HepG2 (cell line): ENCODE results near the gene KLHDC8B. TPM values are rescaled to one million over a fixed set of nuclear protein-coding genes. Genes with fewer than 3 reads are reported as not detected.
A peak's percentile ranks its signal among the peaks of the same experiment; 100 is the strongest.

Experiments used
- CBX1 ChIP-seq: IDR thresholded peaks from one replicate; pipeline ENCODE4 v1.6.1; 2016; ENCODE audit warnings: antibody characterized with exemption, low read depth
- HMGA1 ChIP-seq: sonication (generic); formaldehyde crosslinking; conservative IDR thresholded peaks from 2 replicates; pipeline ENCODE4 v1.4.0; 2020; ENCODE audit warnings: missing genetic modification reagents
- MEIS1 ChIP-seq: sonication (generic); formaldehyde crosslinking; IDR thresholded peaks from 2 replicates; pipeline ENCODE4 v1.9.0; 2021; ENCODE audit warnings: mild to moderate bottlenecking, missing genetic modification reagents, moderate library complexity, borderline replicate concordance
- MIER3 ChIP-seq: IDR thresholded peaks from 2 replicates; pipeline ENCODE4 v1.6.1; 2016; ENCODE audit warnings: missing compliant biosample characterization, borderline replicate concordance
- NFYC ChIP-seq: IDR thresholded peaks from 2 replicates; pipeline ENCODE4 v1.6.1; 2016; ENCODE audit warnings: missing genetic modification reagents, missing compliant biosample characterization
- SMYD3 ChIP-seq: sonication (generic); formaldehyde crosslinking; IDR thresholded peaks from 2 replicates; pipeline ENCODE4 v1.8.1; 2023; ENCODE audit warnings: mild to moderate bottlenecking, missing genetic modification reagents
- SNAI1 ChIP-seq: sonication (generic); formaldehyde crosslinking; IDR thresholded peaks from 2 replicates; pipeline ENCODE4 v1.5.0; 2020; ENCODE audit warnings: mild to moderate bottlenecking, missing genetic modification reagents, borderline replicate concordance
- TCF7L2 ChIP-seq: IDR thresholded peaks from 2 replicates; pipeline ENCODE4 v1.6.1; 2011; ENCODE audit warnings: mild to moderate bottlenecking, low read depth, low read length, moderate library complexity
- TSC22D2 ChIP-seq: sonication (generic); formaldehyde crosslinking; IDR thresholded peaks from 2 replicates; pipeline ENCODE4 v1.5.1; 2020; ENCODE audit warnings: missing genetic modification reagents, mild to moderate bottlenecking, borderline replicate concordance
- ZBTB20 ChIP-seq: sonication (generic); formaldehyde crosslinking; IDR thresholded peaks from 2 replicates; pipeline ENCODE4 v1.8.1; 2023; ENCODE audit warnings: missing genetic modification reagents, low read depth, mild to moderate bottlenecking, borderline replicate concordance
- ZBTB8A ChIP-seq: sonication (generic); formaldehyde crosslinking; IDR thresholded peaks from 2 replicates; pipeline ENCODE4 v1.4.0; 2020; ENCODE audit warnings: mild to moderate bottlenecking, low read depth, missing genetic modification reagents, borderline replicate concordance
- ZNF205 ChIP-seq: IDR thresholded peaks from 2 replicates; pipeline ENCODE4 v1.6.1; 2018; ENCODE audit warnings: missing biosample characterization, missing genetic modification reagents
- ZNF232 ChIP-seq: sonication (generic); formaldehyde crosslinking; IDR thresholded peaks from 2 replicates; pipeline ENCODE4 v1.4.0; 2020; ENCODE audit warnings: missing genetic modification reagents, borderline replicate concordance
- ZNF331 ChIP-seq: sonication (generic); formaldehyde crosslinking; IDR thresholded peaks from 2 replicates; pipeline ENCODE4 v1.4.0; 2020; ENCODE audit warnings: missing genetic modification reagents
- ZNF33B ChIP-seq: sonication (generic); formaldehyde crosslinking; IDR thresholded peaks from 2 replicates; pipeline ENCODE4 v1.5.1; 2020; ENCODE audit warnings: mild to moderate bottlenecking, missing genetic modification reagents
- ZNF484 ChIP-seq: sonication (generic); formaldehyde crosslinking; IDR thresholded peaks from 2 replicates; pipeline ENCODE4 v1.5.1; 2020; ENCODE audit warnings: mild to moderate bottlenecking, low read depth, missing genetic modification reagents, borderline replicate concordance
- ZNF644 ChIP-seq: IDR thresholded peaks from 2 replicates; pipeline ENCODE4 v1.6.1; 2016; ENCODE audit warnings: low read depth
- ZNF776 ChIP-seq: sonication (generic); formaldehyde crosslinking; IDR thresholded peaks from 2 replicates; pipeline ENCODE4 v1.4.0; 2020; ENCODE audit warnings: mild to moderate bottlenecking, missing genetic modification reagents
- ZNF841 ChIP-seq: sonication (generic); formaldehyde crosslinking; IDR thresholded peaks from 2 replicates; pipeline ENCODE4 v1.8.1; 2023; ENCODE audit warnings: missing genetic modification reagents, borderline replicate concordance
- ZSCAN20 ChIP-seq: sonication (generic); formaldehyde crosslinking; IDR thresholded peaks from 2 replicates; pipeline ENCODE4 v1.4.0; 2020; ENCODE audit warnings: missing genetic modification reagents, mild to moderate bottlenecking, borderline replicate concordance
- polyA plus RNA-seq, 8 experiments: library from polyadenylated mRNA; depleted of rRNA in 3 of 8; stranded (reverse) in 7 of 8; unstranded in 1 of 8; fragments of >200 nt; fragmentation: Illumina TruSeq in 4 of 8; extraction: Trizol in 4 of 8; gene quantifications; 2 replicates each; pipeline versions ENCODE4 v1.2.1 to v1.2.3, GENCODE V29; 2011 to 2016; ENCODE audit warnings: low read depth in 4 of 8, missing spikeins in 1 of 8, mixed read lengths in 1 of 8; ENCODE audit not compliant: insufficient read depth in 1 of 8
- total RNA-seq, 5 experiments: library from RNA; depleted of rRNA; stranded (reverse); fragments of >200 nt; fragmentation: Illumina TruSeq; extraction: Trizol; gene quantifications; 2 replicates each; pipeline ENCODE4 v1.2.3, GENCODE V29; 2016; ENCODE audit warnings: low read depth in 1 of 5
- TF ChIP-seq, protein P1 (sequence below): IDR thresholded peaks from 2 replicates; pipeline ENCODE4 v1.6.1; 2016; ENCODE audit warnings: missing biosample characterization, missing genetic modification reagents, low read depth
- TF ChIP-seq, protein P2 (sequence below): sonication (generic); formaldehyde crosslinking; IDR thresholded peaks from 2 replicates; pipeline ENCODE4 v1.4.0; 2020; ENCODE audit warnings: mild to moderate bottlenecking, missing genetic modification reagents
- TF ChIP-seq, protein P3 (sequence below): sonication (generic); formaldehyde crosslinking; IDR thresholded peaks from 2 replicates; pipeline ENCODE4 v1.9.0; 2022; ENCODE audit warnings: missing genetic modification reagents, mild to moderate bottlenecking, borderline replicate concordance
- TF ChIP-seq, protein P4 (sequence below): sonication (generic); formaldehyde crosslinking; IDR thresholded peaks from 2 replicates; pipeline ENCODE4 v1.4.0; 2020; ENCODE audit warnings: mild to moderate bottlenecking, missing genetic modification reagents

Gene KLHDC8B
- total and polyA plus RNA-seq, 2 of the 13 experiments (the other 11 are each of a cell fraction or from before 2014, with no cell fraction given), result 17.2 to 17.8 TPM

DNA sequence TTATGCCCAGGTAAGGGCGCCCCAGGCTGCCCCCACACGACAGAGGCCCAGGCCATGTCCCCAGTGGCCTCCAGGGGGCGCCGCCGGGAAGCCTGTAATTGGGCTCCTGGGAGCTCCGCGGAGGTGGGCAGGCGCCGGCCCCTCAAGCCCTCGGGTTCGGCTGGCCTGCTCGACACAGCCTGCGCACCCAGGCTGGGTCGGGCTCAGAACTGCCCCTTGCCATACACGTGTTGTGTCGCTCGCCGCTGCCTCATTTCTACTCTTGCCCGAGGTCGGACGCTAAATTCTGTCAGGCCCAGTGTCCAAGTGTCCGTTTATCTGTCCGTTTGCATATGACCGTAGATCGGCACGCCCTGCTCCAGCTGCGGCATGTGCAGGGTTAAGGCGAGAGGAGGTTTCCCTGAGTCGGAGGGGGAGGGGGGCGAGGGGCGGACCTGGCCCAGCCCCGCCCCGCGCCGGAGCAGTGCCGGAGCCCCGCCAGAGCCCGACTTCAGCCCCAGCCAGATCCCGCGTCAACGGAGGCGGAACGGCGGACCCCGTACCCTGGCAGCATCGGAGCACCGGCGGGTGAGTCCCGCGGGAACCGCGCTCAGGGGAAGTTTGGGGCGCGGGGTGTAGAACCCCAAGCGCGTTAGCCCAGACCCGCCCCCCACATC lies at the start of gene KLHDC8B (continued):
- TF ChIP-seq ZNF776 (CRISPR knock-in tag) (no peak), ZNF484 (CRISPR knock-in tag) (no peak), SMYD3 (CRISPR knock-in tag) (no peak), ZSCAN20 (CRISPR knock-in tag) (no peak), ZBTB8A (CRISPR knock-in tag) (no peak), TCF7L2 (no peak), SNAI1 (no peak), ZNF205 (CRISPR knock-in tag) (0 out of 2 replicates have a peak, but pooled peaks have one; percentile 21), MIER3 (CRISPR knock-in tag) (peak; percentile 36; the same call in 1 of the 2 replicates), CBX1 (no peak), ZNF232 (no peak; the same call in 1 of the 2 replicates), ZNF841 (CRISPR knock-in tag) (no peak), MEIS1 (peak; percentile 63; the same call in 1 of the 2 replicates), TSC22D2 (CRISPR knock-in tag) (no peak; the same call in 1 of the 2 replicates), ZNF331 (CRISPR knock-in tag) (peak; percentile 44), ZNF644 (CRISPR knock-in tag) (no peak), ZBTB20 (CRISPR knock-in tag) (peak; percentile 48; the same call in 1 of the 2 replicates), HMGA1 (CRISPR knock-in tag) (no peak), NFYC (CRISPR knock-in tag) (no peak), ZNF33B (CRISPR knock-in tag) (no peak)
- TF ChIP-seq, protein P1, sequence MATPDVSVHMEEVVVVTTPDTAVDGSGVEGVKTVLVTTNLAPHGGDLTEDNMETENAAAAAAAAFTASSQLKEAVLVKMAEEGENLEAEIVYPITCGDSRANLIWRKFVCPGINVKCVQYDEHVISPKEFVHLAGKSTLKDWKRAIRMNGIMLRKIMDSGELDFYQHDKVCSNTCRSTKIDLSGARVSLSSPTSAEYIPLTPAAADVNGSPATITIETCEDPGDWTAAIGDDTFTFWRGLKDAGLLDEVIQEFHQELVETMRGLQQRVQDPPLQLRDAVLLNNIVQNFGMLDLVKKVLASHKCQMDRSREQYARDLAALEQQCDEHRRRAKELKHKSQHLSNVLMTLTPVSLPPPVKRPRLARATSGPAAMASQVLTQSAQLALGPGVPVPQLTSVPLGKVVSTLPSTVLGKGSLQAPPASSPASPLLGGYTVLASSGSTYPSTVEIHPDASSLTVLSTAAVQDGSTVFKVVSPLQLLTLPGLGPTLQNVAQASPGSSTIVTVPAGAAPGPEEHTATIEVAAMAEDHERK (CRISPR knock-in tag), result no peak
- TF ChIP-seq, protein P2, sequence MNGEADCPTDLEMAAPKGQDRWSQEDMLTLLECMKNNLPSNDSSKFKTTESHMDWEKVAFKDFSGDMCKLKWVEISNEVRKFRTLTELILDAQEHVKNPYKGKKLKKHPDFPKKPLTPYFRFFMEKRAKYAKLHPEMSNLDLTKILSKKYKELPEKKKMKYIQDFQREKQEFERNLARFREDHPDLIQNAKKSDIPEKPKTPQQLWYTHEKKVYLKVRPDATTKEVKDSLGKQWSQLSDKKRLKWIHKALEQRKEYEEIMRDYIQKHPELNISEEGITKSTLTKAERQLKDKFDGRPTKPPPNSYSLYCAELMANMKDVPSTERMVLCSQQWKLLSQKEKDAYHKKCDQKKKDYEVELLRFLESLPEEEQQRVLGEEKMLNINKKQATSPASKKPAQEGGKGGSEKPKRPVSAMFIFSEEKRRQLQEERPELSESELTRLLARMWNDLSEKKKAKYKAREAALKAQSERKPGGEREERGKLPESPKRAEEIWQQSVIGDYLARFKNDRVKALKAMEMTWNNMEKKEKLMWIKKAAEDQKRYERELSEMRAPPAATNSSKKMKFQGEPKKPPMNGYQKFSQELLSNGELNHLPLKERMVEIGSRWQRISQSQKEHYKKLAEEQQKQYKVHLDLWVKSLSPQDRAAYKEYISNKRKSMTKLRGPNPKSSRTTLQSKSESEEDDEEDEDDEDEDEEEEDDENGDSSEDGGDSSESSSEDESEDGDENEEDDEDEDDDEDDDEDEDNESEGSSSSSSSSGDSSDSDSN (CRISPR knock-in tag), result peak; percentile 77
- TF ChIP-seq, protein P3, sequence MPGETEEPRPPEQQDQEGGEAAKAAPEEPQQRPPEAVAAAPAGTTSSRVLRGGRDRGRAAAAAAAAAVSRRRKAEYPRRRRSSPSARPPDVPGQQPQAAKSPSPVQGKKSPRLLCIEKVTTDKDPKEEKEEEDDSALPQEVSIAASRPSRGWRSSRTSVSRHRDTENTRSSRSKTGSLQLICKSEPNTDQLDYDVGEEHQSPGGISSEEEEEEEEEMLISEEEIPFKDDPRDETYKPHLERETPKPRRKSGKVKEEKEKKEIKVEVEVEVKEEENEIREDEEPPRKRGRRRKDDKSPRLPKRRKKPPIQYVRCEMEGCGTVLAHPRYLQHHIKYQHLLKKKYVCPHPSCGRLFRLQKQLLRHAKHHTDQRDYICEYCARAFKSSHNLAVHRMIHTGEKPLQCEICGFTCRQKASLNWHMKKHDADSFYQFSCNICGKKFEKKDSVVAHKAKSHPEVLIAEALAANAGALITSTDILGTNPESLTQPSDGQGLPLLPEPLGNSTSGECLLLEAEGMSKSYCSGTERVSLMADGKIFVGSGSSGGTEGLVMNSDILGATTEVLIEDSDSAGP (CRISPR knock-in tag), result peak; percentile 89
- TF ChIP-seq, protein P4, sequence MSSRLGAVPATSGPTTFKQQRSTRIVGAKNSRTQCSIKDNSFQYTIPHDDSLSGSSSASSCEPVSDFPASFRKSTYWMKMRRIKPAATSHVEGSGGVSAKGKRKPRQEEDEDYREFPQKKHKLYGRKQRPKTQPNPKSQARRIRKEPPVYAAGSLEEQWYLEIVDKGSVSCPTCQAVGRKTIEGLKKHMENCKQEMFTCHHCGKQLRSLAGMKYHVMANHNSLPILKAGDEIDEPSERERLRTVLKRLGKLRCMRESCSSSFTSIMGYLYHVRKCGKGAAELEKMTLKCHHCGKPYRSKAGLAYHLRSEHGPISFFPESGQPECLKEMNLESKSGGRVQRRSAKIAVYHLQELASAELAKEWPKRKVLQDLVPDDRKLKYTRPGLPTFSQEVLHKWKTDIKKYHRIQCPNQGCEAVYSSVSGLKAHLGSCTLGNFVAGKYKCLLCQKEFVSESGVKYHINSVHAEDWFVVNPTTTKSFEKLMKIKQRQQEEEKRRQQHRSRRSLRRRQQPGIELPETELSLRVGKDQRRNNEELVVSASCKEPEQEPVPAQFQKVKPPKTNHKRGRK (CRISPR knock-in tag), result no peak
